ENCODE data around the gene METTL26.

- TF ChIP-seq POLR2A (IDR thresholded peaks at IDR 0.05; ENCODE audit: low read depth, low read length), result no peak
- no peak for TF ChIP-seq TAF1 (IDR thresholded peaks at IDR 0.05; ENCODE audit: low read depth, low read length)
- TF ChIP-seq SPI1 (IDR thresholded peaks at IDR 0.05; ENCODE audit: low read depth, low read length), result no peak
- no peak for TF ChIP-seq POLR2AphosphoS5 (IDR thresholded peaks at IDR 0.05; ENCODE audit: low read depth, low read length)
- no peak for TF ChIP-seq PAX5 (IDR thresholded peaks at IDR 0.05; ENCODE audit: insufficient read depth, low read length, severe bottlenecking)
- TF ChIP-seq POU2F2 (IDR thresholded peaks at IDR 0.05; ENCODE audit: low read depth, low read length), result no peak
Observed at GRCh38 chr16:593406-593805, 42.7 kb downstream of the METTL26 start.

Data from GM12891 (cell line).